ENCODE results near the gene PTGES2.

Gene PTGES2

DNA sequence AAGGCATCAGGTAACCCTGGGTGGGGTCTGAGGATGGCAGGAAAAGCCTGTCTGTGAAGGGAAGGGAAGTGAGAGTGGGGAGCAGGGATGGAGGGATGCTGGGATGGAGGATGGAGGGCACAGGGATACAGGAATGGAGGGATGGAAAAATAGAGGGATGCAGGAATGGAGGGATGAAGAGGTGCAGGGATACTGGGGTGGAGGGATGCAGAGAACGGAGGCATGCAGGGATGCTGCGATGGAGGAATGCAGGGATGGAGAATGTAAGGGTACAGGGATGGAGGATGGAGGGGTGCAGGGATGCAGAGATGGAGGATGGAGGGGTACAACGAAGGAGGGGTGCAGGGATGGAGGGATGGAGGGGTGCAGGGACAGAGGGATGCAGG, 9.1 kb downstream of the PTGES2 start:
- TF ChIP-seq FOXK2 (IDR thresholded peaks at IDR 0.05), result no peak
- TF ChIP-seq NFRKB (IDR thresholded peaks at IDR 0.05), result no peak
- no peak for TF ChIP-seq L3MBTL2 (conservative IDR thresholded peaks at IDR 0.05)
- TF ChIP-seq SUZ12 (IDR thresholded peaks at IDR 0.05), result no peak
- TF ChIP-seq LEF1 (IDR thresholded peaks at IDR 0.05; ENCODE audit: borderline replicate concordance), result no peak
- no peak for TF ChIP-seq SP1 (IDR thresholded peaks at IDR 0.05)
- TF ChIP-seq PKNOX1 (IDR thresholded peaks at IDR 0.05), result no peak
- no peak for TF ChIP-seq FOXA1 (IDR thresholded peaks at IDR 0.05)
- TF ChIP-seq FOXM1 (IDR thresholded peaks at IDR 0.05; ENCODE audit: borderline replicate concordance), result no peak
- no peak for TF ChIP-seq CTBP1 (IDR thresholded peaks at IDR 0.05; ENCODE audit: borderline replicate concordance)
- TF ChIP-seq ZNF384 (IDR thresholded peaks at IDR 0.05), result no peak
- TF ChIP-seq TARDBP (IDR thresholded peaks at IDR 0.05), result no peak
- no peak for TF ChIP-seq BHLHE40 (IDR thresholded peaks at IDR 0.05; ENCODE audit: borderline replicate concordance)
- TF ChIP-seq ARNT (IDR thresholded peaks at IDR 0.05), result no peak
- ChIA-PET POLR2A (no interaction called here), CTCF (interaction anchor here (0.8 to 1.8 kb wide), 8 partner anchors 8 to 74 kb away, joined by 3 to 12 read pairs (median 6); no protein-coding TSS in a partner anchor)
- DNase-seq (ENCODE audit: extremely low spot score), result no peak

DNA sequence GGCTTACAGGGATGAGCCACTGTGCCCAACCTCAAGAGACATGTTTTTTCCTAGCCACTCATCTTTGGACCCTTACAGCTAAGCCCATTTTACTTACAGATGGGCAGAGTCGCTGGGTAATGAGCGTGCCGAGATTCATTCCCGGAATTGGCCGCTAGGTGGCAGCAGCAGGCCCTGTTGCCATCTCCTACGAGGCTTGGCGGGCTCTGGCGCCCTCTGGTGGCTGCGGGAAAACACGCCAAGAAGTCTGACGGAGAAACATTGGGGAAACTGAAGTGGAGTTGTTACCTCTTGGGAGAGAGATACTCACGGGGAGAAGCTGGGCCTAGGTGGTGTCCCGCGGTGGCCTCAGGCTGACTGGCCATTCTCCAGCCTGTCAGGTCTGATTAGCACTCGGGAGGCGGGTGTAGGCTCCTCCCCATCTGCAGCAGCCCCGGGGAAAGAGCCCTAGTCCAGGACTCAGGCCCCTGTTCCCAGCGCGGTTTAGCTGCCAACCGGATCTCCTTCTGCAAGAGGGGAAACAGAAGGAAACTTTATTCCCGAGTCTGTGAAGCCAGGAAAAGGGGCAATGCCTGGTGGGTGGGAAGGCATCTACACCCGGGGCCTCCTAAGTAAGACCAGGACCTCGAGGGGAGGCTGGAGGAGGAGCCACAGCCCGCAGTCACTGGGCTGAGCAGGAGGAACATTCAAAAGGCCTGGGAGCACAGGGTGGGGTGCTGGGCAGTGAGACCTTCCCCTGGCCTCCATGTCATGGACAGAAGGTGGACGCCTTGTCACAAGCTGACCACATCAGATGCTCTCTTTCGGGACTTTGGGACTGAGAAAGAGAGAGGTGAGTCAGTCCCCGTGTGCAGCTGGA, 9.7 kb downstream of the PTGES2 start:
- TF ChIP-seq ARNT (IDR thresholded peaks at IDR 0.05) (peak; percentile 67), PKNOX1 (IDR thresholded peaks at IDR 0.05) (no peak)
- DNase-seq (ENCODE audit: extremely low spot score), result peak; percentile 89
- ChIA-PET CTCF (interaction anchor here (0.6 to 1.8 kb wide), 24 partner anchors 8 to 461 kb away, joined by 3 to 12 read pairs (median 4); partner anchors contain the start of gene SLC25A25), POLR2A (no interaction called here)

DNA sequence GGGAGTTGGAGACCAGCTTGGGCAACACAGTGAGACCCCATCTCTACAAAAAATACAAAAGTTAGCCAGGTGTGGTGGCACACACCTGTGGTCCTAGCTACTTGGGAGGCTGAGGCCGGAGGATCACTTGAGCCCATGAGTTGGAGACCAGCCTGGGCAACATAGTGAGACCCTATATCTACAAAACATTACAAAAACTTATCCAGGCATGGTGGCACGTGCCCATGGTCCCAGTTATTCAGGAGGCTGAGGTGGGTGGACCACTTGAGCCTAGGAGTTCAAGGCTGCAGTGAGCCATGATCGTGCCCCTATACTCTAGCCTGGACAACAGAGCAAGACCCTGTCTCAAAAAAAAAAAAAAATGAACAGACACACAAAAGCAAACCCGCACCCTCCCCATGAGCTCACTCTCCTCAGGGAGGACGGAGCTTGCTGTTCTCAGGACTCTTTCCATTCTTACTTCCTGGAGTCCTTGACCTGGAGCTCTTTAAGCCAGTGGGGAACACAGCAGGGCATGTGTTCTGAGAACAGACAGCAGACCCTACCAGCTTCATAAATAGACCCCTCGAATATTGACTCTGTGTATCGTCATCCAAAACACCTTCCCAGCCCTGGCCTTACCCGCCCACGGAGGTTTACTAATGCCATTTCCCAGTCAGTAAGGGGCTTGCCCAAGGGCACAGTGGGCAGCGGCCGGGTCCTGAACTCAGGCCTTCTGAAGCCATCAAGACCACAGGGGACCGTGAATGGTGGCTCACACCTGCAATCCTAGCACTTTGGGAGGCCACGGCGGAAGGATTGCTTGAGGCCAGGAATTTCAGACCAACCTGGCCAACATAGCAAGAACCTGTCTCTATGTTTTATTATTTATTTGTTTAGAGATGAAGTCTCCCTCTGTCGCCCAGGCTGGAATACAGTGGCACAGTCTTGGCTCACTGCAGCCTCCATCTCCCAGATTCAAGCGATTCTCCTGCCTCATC, 11.1 kb downstream of the PTGES2 start:
- CTCF ChIA-PET, result interaction anchor here (0.7 to 1.8 kb wide), 4 partner anchors 8 to 174 kb away, joined by 3 to 12 read pairs (median 4); no protein-coding TSS in a partner anchor
- DNase-seq (ENCODE audit: extremely low spot score), result no peak
- TF ChIP-seq SUZ12 (IDR thresholded peaks at IDR 0.05) (no peak), LEF1 (IDR thresholded peaks at IDR 0.05; ENCODE audit: borderline replicate concordance) (no peak), L3MBTL2 (conservative IDR thresholded peaks at IDR 0.05) (no peak)
- POLR2A ChIA-PET, result interaction anchor here (1.3 kb wide), 1 partner anchor 16 kb away, joined by 3 read pairs; no protein-coding TSS in a partner anchor

GRCh38 chr9:128115187-128116103, 12.1 kb downstream of the PTGES2 start:
- no peak for TF ChIP-seq ELF4 (IDR thresholded peaks at IDR 0.05)
- no peak for TF ChIP-seq CTBP1 (IDR thresholded peaks at IDR 0.05; ENCODE audit: borderline replicate concordance)
- TF ChIP-seq L3MBTL2 (conservative IDR thresholded peaks at IDR 0.05), result no peak
- no peak for TF ChIP-seq LEF1 (IDR thresholded peaks at IDR 0.05; ENCODE audit: borderline replicate concordance)
- TF ChIP-seq PKNOX1 (IDR thresholded peaks at IDR 0.05), result no peak
- TF ChIP-seq ZNF384 (IDR thresholded peaks at IDR 0.05), result no peak
- no peak for TF ChIP-seq FOXK2 (IDR thresholded peaks at IDR 0.05)
- TF ChIP-seq HDGF (IDR thresholded peaks at IDR 0.05; ENCODE audit: borderline replicate concordance), result no peak
- TF ChIP-seq FOXM1 (IDR thresholded peaks at IDR 0.05; ENCODE audit: borderline replicate concordance), result no peak
- TF ChIP-seq TARDBP (IDR thresholded peaks at IDR 0.05), result no peak
- TF ChIP-seq FOXA1 (IDR thresholded peaks at IDR 0.05), result no peak
- no peak for TF ChIP-seq SP1 (IDR thresholded peaks at IDR 0.05)
- TF ChIP-seq BHLHE40 (IDR thresholded peaks at IDR 0.05; ENCODE audit: borderline replicate concordance), result no peak
- TF ChIP-seq SUZ12 (IDR thresholded peaks at IDR 0.05), result no peak
- TF ChIP-seq ARNT (IDR thresholded peaks at IDR 0.05), result no peak
- TF ChIP-seq NFRKB (IDR thresholded peaks at IDR 0.05), result no peak
- POLR2A ChIA-PET, result interaction anchor here (1.2 to 1.3 kb wide), 2 partner anchors 15 to 48 kb away, joined by 3 read pairs; partner anchors contain the start of gene SLC25A25
- DNase-seq (ENCODE audit: extremely low spot score), result no peak
- CTCF ChIA-PET, result interaction anchor here (0.7 to 1.1 kb wide), 3 partner anchors 9 to 172 kb away, joined by 3 to 4 read pairs (median 3); no protein-coding TSS in a partner anchor

Data from HEK293T (cell line).